Right ventricle myocardium superior (tissue), 1 donor: ENCODE data around the gene ZNF438. TPM values are rescaled to one million over a fixed set of nuclear protein-coding genes. Genes with fewer than 3 reads are reported as not detected.
"Not testable (repeated sequence)": the region's sequence is repeated elsewhere in the genome, so short reads cannot be mapped to it uniquely, and the experiment has no call there.

Source experiments
- ATAC-seq: fragments of 200-7000 bp; cut with Tn5 transposase; one replicate; pipeline ENCODE4 v1.9.1; 2020; ENCODE audit warnings: mild to moderate bottlenecking; ENCODE audit not compliant: poor library complexity
- DNase-seq: peaks from one replicate; pipeline ENCODE4 v3.0.0-alpha.2; 2020
- intact Hi-C: fragments of 100-400 bp; cut with DNase I; formaldehyde crosslinking; loops from one replicate; pipeline ENCODE4 v1.11.2; 2022
- total RNA-seq: library from RNA; stranded (reverse); fragmentation: NEBNext Ultra II Directional; extraction: Animal tissue kit (Norgen Biotek cat#: 25700); gene quantifications from one replicate; pipeline ENCODE4 v1.2.1, GENCODE V29; 2021
- donor health status: DM: no; HTN: yes; CAD: no; lungs with severe emphysema.

Gene ZNF438
- total RNA-seq, 1 donor from 2014 or later, result 13.0 TPM

- DNase-seq, result no peak
- no peak for ATAC-seq
- intact Hi-C loops, result no loop called here
These were observed 36.4 kb downstream of the ZNF438 start for GRCh38 chr10:30995081-30995770.

GRCh38 chr10:30993155-30993554 lies 38.5 kb downstream of the ZNF438 start:
- no peak for DNase-seq
- intact Hi-C loops, result no loop called here
- ATAC-seq, result no peak

GRCh38 chr10:30992681-30993080 lies 39.0 kb downstream of the ZNF438 start:
- DNase-seq, result no peak
- intact Hi-C loops, result no loop called here

GRCh38 chr10:30991647-30992011 lies 40.0 kb downstream of the ZNF438 start:
- intact Hi-C loops, result no loop called here
- no peak for DNase-seq
- ATAC-seq, result peak; percentile 35

More at GRCh38 chr10:30992681-30993080, 39.0 kb downstream of the ZNF438 start:
- ATAC-seq, result peak; percentile 47

GRCh38 chr10:30990971-30991646 lies 40.6 kb downstream of the ZNF438 start:
- ATAC-seq (no peak), DNase-seq (no peak)
- intact Hi-C loops, result no loop called here

GRCh38 chr10:30990351-30990750 lies 41.3 kb downstream of the ZNF438 start:
- intact Hi-C loops, result no loop called here
- ATAC-seq (no peak), DNase-seq (no peak)

- peak; percentile 50 for ATAC-seq
- DNase-seq, result no peak
- intact Hi-C loops, result no loop called here
These were observed 42.7 kb downstream of the ZNF438 start for GRCh38 chr10:30988831-30989435.

GRCh38 chr10:30987463-30987862 lies 44.2 kb downstream of the ZNF438 start:
- intact Hi-C loops, result no loop called here
- ATAC-seq, result peak; percentile 30
- DNase-seq, result no peak

- DNase-seq, result no peak
- ATAC-seq, result no peak
- intact Hi-C loops, result no loop called here
These were observed 45.6 kb downstream of the ZNF438 start for GRCh38 chr10:30986053-30986555.

- DNase-seq (no peak), ATAC-seq (no peak)
- intact Hi-C loops, result no loop called here
These were observed 46.2 kb downstream of the ZNF438 start for GRCh38 chr10:30985512-30985911.

GRCh38 chr10:30984563-30985328 lies 46.9 kb downstream of the ZNF438 start:
- DNase-seq (no peak), ATAC-seq (no peak)
- intact Hi-C loops, result no loop called here

- intact Hi-C loops, result not testable (repeated sequence)
These were observed 48.5 kb downstream of the ZNF438 start for GRCh38 chr10:30983209-30983608.

GRCh38 chr10:30980951-30981616 lies 50.6 kb downstream of the ZNF438 start:
- peak; percentile 67 for DNase-seq
- intact Hi-C loops, result no loop called here
- peak; percentile 94 for ATAC-seq

More at GRCh38 chr10:30983209-30983608, 48.5 kb downstream of the ZNF438 start:
- ATAC-seq, DNase-seq: not testable (repeated sequence)

GRCh38 chr10:30979956-30980355 lies 51.7 kb downstream of the ZNF438 start:
- intact Hi-C loops, result no loop called here
- no peak for ATAC-seq
- no peak for DNase-seq

- ATAC-seq, result no peak
- DNase-seq, result no peak
- intact Hi-C loops, result no loop called here
These were observed 52.8 kb downstream of the ZNF438 start for GRCh38 chr10:30978843-30979242.

GRCh38 chr10:30977385-30977784 lies 54.3 kb downstream of the ZNF438 start:
- ATAC-seq (no peak), DNase-seq (no peak)
- intact Hi-C loops, result no loop called here

- DNase-seq, result no peak
- peak; percentile 85 for ATAC-seq
- intact Hi-C loops, result no loop called here
These were observed 56.8 kb downstream of the ZNF438 start for GRCh38 chr10:30974773-30975415.

- intact Hi-C loops, result no loop called here
- DNase-seq (no peak), ATAC-seq (no peak)
These were observed 57.3 kb downstream of the ZNF438 start for GRCh38 chr10:30974355-30974754.
